Left colon (tissue), 2 donors: ENCODE results near the gene OR1L4. TPM values are rescaled to one million over a fixed set of nuclear protein-coding genes. Genes with fewer than 3 reads are reported as not detected.

Experiments used
- ATAC-seq: fragments of 200-7000 bp; cut with Tn5 transposase; one replicate; pipeline ENCODE4 v1.9.1; 2020; ENCODE audit warnings: mild to moderate bottlenecking, moderate library complexity
- DNase-seq, 2 donors: peaks; one replicate each; pipeline ENCODE4 v3.0.0-alpha.2; 2020
- intact Hi-C, 2 donors: fragments of 100-400 bp; cut with DNase I in 1 of 2; cut with micrococcal nuclease in 1 of 2; formaldehyde crosslinking; loops; one replicate each; pipeline versions ENCODE4 v1.11.2 to v1.14.0; 2022; cut with DNase I, micrococcal nuclease
- long read RNA-seq: library from polyadenylated mRNA; unstranded; transcript quantifications from one replicate; pipeline ENCODE4 v2.0.0, GENCODE V29; 2021
- total RNA-seq, 2 donors: library from RNA; stranded (reverse); fragmentation: NEBNext Ultra II Directional; extraction: Animal tissue kit (Norgen Biotek cat#: 25700); gene quantifications; one replicate each; pipeline ENCODE4 v1.2.1, GENCODE V29; 2021
- donor health status: DM: no; HTN: no; CAD: no.
- donor health status: DM: yes; HTN: yes; CAD: no.

Gene OR1L4, protein sequence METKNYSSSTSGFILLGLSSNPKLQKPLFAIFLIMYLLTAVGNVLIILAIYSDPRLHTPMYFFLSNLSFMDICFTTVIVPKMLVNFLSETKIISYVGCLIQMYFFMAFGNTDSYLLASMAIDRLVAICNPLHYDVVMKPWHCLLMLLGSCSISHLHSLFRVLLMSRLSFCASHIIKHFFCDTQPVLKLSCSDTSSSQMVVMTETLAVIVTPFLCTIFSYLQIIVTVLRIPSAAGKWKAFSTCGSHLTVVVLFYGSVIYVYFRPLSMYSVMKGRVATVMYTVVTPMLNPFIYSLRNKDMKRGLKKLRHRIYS
- not detected for total RNA-seq
- long read RNA-seq, result 0 reads

GRCh38 chr9:122723690-122724089, at the start of gene OR1L4:
OR1L4 (plus strand) TSS chr9:122723990; CDS start chr9:122723990, 0 bp downstream.
- ATAC-seq (no peak), DNase-seq (no peak)
- intact Hi-C loops, result no loop called here

- no peak for DNase-seq
- intact Hi-C loops, result no loop called here
- ATAC-seq, result no peak
Observed at GRCh38 chr9:122684851-122685250, 38.9 kb upstream of the OR1L4 start.

DNA sequence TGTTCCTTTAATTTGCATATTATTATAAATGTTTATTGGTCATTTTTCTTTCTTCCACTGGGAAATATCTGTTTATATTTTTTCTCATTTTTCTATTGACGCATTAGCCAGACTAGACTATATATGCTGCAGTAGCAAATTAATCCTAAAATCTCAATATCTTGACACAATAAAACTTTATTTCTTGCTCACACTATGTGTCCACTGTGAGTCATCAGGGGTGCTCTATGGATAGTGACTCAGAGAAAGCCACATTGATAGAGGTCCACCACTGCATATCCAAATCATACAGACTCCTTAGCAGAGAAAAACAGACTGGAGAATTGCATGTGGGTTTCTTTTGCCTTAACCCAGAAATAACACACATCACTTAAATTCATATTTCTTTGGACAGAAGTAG, 28.1 kb upstream of the OR1L4 start:
- ATAC-seq, result no peak
- intact Hi-C loops, result no loop called here
- no peak for DNase-seq

GRCh38 chr9:122718038-122718437, 5.8 kb upstream of the OR1L4 start:
- no peak for DNase-seq
- intact Hi-C loops, result no loop called here
- ATAC-seq, result no peak

GRCh38 chr9:122719218-122719617, 4.6 kb upstream of the OR1L4 start:
- ATAC-seq, result no peak
- intact Hi-C loops, result no loop called here
- no peak for DNase-seq

GRCh38 chr9:122742003-122742402, 18.2 kb downstream of the OR1L4 start, which contains the start of gene OR1L6:
OR1L6 (plus strand) TSS chr9:122742303; CDS start chr9:122749848, 7,545 bp downstream.
- intact Hi-C loops, result no loop called here
- ATAC-seq (no peak), DNase-seq (no peak)

- intact Hi-C loops, result no loop called here
- DNase-seq, result no peak
- ATAC-seq, result no peak
Observed at GRCh38 chr9:122754825-122755224, 31.0 kb downstream of the OR1L4 start.

- DNase-seq (no peak), ATAC-seq (no peak)
- intact Hi-C loops, result no loop called here
Observed at GRCh38 chr9:122767817-122768216, 44.0 kb downstream of the OR1L4 start.

Other genes starting within 250 kb of the OR1L4 start
- not detected for gene OR1J1, start 246.1 kb upstream of the OR1L4 start, total RNA-seq
- gene OR1J2, start 213.2 kb upstream of the OR1L4 start, total RNA-seq, result not detected
- gene OR1J4, start 204.8 kb upstream of the OR1L4 start, total RNA-seq, result not detected
- not detected for gene OR1N1, start 196.7 kb upstream of the OR1L4 start, total RNA-seq
- gene OR1N2, start 170.9 kb upstream of the OR1L4 start, total RNA-seq, result not detected
- not detected for gene OR1L8, start 140.6 kb upstream of the OR1L4 start, total RNA-seq
- gene OR1Q1, start 109.3 kb upstream of the OR1L4 start, total RNA-seq, result not detected
- under 1 TPM in 1 of 2 donors, not detected in 1; 0.31 TPM for gene OR1B1, start 66.4 kb upstream of the OR1L4 start, total RNA-seq
- gene OR1L1, start 62.3 kb upstream of the OR1L4 start, total RNA-seq, result not detected
- not detected for gene OR1L3, start 48.9 kb upstream of the OR1L4 start, total RNA-seq
- not detected for gene OR1L6, start 18.3 kb downstream of the OR1L4 start, total RNA-seq
- not detected for gene OR5C1, start 64.9 kb downstream of the OR1L4 start, total RNA-seq
- gene OR1K1, start 76.1 kb downstream of the OR1L4 start, total RNA-seq, result not detected
- gene PDCL, start 104.6 kb downstream of the OR1L4 start, total RNA-seq, result 10 to 100 TPM; 14.9 to 16.8 TPM
- gene RC3H2, start 181.4 kb downstream of the OR1L4 start, total RNA-seq, result 10 to 100 TPM; 36.2 to 38.3 TPM
- 1 to 10 TPM; 6.1 to 7.6 TPM for gene ZBTB6, start 189.3 kb downstream of the OR1L4 start, total RNA-seq
- 1 to 10 TPM; 4.7 to 5.6 TPM for gene ZBTB26, start 207.5 kb downstream of the OR1L4 start, total RNA-seq
- 10 to 100 TPM; 54.5 to 58.8 TPM for gene RABGAP1, start 217.0 kb downstream of the OR1L4 start, total RNA-seq